CD4-positive, alpha-beta T cell treated with Interleukin-15 for 1 hour (primary cell): ENCODE data around the gene UBE2J1.

Experiments
- DNase-seq: peaks from one replicate; pipeline ENCODE4 v3.0.0-alpha.2; 2020

UBE2J1 gene

DNA sequence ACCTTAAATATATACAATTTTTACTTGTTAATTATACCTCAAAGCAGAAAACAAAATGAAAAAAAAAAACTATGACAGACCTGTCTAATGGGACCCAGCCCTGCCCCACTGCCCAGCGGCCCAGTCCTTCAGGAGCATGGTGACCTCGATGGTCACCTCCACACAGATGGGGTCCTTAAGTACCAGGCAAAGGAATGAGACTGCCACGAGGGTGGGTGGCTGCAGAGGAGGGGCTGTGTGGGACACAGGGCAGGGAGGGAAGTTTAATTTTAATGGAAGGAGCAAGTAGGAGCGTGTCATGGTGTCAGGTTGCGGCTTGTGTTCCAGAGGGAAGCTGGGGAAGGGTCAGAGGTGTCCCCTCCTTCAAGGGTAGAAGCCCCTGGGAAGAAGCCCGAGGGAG is 66.0 kb downstream of the UBE2J1 start:
- no peak for DNase-seq

DNA sequence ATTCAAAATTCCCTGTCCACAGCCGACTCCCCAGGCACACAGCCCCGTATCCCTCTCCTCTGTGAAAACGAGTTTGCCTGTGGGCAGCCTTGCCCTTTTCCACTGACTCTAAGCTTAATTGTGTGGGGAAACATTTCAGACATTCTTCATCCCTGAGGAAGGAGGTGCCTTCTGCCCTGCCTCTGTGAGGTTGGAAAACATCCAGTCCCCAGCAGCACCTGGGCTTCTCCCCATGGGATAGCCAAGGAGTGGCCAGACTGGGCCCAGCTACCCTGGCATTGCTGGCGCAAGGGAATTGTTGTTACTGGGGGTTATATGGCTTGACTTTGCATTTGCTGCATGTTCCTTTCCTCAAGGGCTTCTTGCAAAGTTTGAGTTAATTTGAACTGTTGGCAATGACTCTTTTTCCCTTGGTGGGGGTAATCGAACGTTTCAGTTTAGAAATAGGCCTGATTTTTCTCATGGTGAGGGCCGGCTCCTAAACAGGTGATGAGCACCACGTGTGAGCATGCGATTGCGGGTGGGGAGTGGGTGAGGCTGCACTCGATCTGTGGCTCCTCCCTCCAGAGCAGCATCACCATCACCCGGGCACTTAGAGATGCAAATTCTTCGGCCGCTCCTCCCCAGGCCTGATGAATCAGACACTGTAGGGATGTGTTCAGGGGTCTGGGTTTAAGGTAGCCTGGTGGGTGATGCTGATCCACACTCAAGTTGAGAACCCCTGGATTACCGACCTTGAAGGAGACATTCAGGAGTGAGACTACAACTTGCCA is 67.4 kb downstream of the UBE2J1 start:
- DNase-seq, result no peak

DNA sequence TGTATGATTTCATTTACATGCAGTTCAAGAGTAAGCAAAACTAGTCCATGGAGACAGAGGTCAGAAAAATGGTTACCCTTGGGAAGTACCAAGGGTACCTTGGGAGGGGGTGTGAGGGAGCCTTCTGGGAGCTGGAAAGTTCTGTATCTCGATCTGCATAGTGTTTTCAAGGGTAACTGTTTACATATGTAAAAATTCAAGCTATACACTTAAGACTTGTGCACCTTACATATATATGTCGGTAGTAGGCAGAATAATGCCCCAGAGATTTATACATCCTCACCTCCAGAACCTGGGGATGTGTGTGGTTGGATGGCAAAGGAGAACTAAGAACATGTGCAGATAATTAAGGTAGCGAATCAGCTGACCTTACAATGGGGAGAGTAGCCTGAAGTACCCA is 68.4 kb downstream of the UBE2J1 start:
- DNase-seq, result no peak

DNA sequence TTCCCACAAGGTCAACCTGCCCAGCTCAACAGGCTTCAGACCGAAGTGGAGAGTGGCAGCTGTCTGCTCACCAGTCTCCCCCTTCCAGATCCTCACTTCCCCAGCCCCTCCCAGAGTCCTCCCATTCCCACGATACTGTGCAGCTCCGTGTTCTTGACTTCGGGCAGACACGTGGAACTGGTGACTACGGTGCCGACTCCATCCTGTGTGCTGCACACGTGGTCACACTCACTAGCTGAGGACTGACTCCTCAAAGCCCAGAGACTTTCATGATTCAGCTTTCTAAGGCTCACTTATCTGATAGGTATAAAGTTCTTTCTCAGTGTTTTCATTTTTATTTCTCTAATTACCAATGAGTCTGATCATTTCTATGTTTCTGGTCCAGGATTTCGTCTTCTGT is 69.8 kb downstream of the UBE2J1 start:
- no peak for DNase-seq

DNA sequence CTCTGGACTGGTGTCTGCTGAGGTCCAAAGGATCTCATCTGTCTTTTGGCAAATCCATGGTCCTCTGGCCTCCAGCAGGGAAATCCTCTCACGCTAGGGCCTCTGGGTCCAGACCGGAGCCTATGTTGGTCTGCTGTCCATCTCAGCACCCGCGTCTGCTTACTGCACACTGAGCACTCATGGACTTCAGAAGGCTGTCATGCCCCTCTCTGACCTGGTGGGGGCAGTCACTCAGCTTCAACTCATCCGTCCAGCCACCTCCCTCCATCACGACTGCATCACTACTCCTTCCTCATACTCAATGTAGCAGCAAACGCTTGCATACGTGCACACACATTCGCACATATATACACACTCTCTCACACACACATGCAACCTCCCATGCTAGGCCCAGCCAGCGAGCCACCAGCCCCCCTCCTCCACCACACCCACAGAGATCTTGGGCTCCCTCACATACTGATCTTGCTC is 70.7 kb downstream of the UBE2J1 start:
- peak; percentile 44 for DNase-seq

DNA sequence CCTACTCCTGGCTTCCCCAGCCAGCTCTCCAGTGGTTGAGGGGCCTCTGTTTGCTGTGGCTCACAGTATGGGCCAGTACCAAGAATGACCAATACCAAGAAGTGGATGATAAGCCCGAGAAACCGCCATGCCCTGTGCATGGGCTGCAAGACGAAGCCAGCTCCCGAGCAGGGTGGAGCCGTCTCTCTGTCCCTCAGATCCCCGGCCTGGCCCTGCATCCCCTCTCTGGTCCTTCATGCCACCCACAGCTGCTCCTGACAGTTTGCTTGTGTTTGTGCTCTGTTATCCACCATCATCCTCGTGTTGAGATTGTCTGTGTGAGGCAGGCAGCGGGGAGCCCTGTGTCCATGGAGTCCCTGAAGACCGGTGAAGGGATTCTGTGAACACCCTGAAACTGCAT is 73.6 kb downstream of the UBE2J1 start:
- no peak for DNase-seq
